Measurements from ENCODE around the gene ENG.
A peak's percentile ranks its signal among the peaks of the same experiment; 100 is the strongest.
"Not testable (repeated sequence)": the region's sequence is repeated elsewhere in the genome, so short reads cannot be mapped to it uniquely, and the experiment has no call there.

Gene ENG

DNA sequence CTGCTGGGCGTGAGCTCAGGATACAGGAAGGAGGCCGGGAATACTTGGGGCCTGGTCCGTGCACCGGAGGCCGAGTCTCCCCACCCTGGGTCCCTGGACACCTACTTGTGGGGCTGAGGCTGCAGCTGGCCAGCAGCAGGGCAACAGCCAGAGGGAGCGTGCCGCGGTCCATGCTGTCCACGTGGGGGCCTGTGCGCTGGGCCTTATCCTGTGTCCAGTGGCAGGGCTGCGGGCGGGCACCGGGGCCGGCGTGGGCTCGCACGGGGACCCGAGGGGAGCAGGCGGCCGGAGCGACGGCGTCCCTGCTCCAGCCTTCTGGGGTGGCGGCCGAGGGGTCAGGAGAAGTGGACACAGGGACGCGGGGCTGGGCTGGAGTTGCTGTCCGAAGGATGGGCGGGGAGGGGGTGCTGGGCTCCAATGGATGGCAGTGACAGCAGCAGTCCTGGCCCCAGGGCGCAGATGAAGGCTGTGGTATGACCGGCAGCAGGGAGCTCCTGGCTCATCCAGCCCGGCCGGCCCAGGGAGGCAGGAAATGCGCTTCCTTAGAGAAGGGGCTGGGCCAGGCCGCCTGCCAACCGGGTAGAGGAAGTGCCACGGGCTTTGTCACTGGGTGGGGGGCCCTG lies at the start of gene ENG:
ENG (minus strand) TSS at position 475 of the 623 bp plus-strand sequence; CDS start at position 172, 303 bp downstream.
- DNase-seq = no peak

- DNase-seq = peak; percentile 88
Observed at GRCh38 chr9:127903557-127904475, 49.4 kb upstream of the ENG start.

- DNase-seq = peak; percentile 90
Observed at GRCh38 chr9:127899128-127899943, 44.9 kb upstream of the ENG start, which contains the start of gene ST6GALNAC6. Gene ST6GALNAC6 (minus strand): TSS chr9:127899603. CDS start chr9:127897981, 1,622 bp downstream.

DNA sequence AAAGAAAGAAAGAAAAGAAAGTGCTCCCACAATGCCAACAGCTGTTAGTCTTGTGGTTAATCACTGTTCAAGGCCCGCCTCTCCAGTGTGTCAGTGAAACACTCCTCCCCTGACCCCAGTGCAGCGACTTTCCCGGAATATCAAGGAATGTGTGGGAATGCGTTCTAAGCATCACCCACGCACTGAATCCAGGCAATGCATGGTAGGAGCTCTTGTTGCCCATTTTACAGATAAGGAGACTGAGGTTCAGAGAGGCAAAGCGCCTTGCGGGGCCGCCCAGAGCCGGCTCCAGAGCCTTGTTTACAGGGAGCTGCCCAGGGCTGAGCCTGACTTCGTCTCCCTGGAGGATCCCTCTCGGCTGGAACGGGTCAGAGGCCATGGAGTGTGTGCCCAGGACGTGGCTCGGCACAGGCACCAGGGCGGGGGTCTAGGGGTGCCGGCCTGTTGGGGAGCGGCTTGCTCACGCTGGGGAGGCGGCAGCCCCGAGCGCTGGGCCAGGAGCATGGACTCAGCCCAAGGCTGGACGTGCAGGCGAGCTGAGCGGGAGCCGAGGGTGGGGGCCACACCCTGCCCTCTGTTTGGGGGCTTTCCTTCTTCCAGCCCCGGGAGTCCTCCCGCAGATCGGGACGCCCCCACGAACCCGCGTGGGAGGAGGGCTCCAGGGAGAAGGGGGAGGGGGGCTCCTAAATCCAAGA lies 44.1 kb upstream of the ENG start:
- no peak for DNase-seq

GRCh38 chr9:127897193-127897692 lies 42.8 kb upstream of the ENG start:
- DNase-seq = no peak

DNA sequence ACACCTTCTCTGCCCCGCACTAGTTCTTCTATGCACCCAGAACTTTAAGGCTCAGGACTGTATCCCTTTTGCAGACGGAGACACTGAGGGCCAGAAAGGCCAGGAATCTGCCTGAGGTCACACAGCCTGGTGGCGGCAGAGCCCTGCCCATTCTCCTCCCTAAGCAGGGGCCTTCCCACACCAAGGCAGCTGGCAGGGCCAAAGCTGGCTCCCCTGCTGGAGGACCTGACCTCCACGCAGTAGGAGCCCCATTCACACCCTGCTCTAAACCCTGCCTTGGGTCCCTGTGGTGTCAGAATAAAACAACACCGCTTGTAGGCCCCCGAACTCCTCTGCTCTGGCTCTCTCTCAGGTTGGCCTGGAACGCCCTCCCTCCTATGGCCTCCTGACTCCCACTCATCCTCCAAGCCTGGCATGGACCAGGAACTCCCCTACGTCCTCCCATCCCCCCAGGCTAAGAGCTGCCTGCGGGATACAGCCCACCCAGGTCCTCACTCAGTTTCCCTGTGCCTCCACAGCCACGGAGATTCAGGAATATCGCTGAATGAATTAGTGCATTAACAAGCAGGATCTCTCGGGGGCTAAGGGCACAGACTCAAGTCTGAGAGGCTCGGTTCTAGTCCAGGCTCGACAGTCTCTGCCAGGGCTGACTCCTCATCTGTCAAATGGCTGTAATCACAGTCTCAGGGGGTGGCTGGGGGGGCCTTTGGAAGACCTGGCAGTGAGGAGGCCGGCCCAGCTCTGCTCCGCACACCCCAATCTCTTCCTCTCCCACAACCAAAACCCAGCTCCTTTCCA lies 42.1 kb upstream of the ENG start:
- no peak for DNase-seq

DNA sequence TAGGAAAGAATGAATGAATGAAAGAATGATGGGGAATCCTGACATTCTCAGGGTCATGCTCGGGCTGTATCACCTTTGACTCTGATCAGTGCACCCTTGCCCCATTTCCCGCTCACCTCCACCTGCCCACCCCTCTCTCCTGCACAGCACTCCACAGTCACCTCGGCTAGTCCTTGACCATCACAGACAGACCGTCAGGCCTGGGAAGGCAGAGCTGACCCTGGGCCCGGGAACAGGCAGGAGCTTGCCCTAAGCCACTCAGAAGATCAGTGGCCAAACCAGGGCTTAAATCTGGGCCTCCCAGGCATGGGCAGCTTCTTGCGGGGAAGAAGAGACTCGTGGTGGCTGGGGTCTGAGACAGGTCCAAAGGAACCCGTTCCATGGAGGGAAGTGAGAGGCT lies 41.4 kb upstream of the ENG start:
- no peak for DNase-seq

DNA sequence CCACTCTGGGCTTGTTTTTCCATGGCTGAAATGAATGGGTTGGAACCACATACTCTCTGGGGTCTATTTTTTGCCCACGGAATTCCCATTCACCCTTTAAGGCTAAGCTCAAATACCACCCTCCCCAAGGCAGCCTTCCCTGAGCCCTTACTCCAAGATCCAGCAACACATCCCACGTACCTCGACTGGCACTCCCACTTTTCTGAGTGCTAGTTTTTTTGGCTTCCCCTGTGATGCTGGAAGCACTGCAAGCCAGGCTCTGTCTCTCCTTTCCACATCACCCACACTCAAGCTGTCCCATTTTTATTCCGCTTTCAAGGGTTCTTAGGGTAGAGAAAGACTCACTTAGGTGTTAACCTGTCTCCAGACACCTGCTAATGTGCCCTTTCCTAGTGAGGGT lies 38.9 kb upstream of the ENG start:
- no peak for DNase-seq

DNA sequence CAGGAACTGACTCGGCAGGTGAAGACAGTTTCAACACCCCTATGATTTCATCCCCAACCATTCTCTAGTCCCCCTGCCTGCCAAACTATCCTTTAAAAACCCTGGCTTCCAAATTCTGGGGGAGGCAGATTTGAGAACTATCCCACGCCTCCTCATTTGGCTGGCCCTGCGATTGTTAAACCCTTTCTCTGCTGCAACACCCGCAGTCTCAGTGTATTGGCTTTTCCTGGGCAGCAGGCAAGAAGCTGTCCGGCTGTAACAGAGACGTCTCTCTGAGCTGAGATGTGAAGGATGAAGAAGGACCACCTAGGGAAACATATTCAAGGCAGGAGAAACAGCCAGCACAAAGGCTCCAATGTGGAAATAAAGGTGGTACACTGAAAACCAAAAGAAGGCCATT lies 38.4 kb upstream of the ENG start:
- no peak for DNase-seq

- no peak for DNase-seq
Observed at GRCh38 chr9:127890053-127890452, 35.6 kb upstream of the ENG start.

DNA sequence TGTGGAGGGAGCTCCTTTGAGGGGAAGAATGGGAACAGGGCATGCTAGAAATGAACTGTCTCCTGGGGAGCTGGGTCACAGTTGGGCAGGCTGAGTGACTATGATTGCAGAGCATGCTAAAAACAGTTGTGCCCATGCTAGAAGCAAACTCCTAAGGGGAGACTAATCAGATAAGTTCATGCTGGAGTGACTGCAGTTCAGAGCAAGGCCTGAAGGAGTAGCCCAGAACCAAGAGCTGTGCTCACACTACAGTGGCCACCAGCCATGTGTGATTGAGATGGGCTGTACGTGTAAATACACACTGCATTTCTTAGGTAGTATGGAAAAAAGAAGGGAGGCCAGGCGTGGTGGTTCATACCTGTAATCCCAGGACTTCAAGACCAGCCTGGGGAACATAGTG lies 33.3 kb upstream of the ENG start:
- no peak for DNase-seq

DNA sequence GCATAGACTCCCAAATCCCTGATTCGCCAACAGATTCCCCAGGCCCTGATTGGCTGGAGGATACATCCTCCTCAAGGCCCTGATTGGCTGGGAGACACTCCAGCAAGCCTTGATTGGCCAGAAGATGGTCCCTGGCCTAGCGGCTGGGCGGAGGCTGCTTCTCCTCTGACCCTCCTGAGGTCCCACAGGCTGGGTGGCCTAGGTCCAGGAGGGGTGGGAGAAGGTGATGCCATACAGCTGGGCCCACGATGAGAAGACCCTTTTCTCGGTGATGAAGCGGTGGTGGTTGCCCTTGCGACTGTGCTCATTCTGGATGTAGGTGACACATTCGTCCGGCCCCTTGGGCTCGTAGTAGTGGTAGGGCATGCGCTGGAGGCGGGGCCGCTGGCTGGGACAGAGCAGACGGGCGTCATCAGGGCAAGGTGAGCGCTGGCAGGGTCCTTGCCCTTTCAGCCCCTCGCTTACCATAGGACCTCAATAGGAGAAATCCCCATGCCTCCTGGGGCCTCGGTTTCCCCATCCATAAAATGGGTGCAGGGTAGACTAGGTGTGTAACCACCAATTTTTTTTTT lies 32.0 kb upstream of the ENG start:
- DNase-seq = no peak

GRCh38 chr9:127885508-127886281 lies 31.2 kb upstream of the ENG start:
- no peak for DNase-seq

GRCh38 chr9:127884976-127885490 lies 30.6 kb upstream of the ENG start:
- DNase-seq = no peak

GRCh38 chr9:127884427-127884911 lies 30.0 kb upstream of the ENG start:
- no peak for DNase-seq

- no peak for DNase-seq
Observed at GRCh38 chr9:127883959-127884358, 29.5 kb upstream of the ENG start.

DNA sequence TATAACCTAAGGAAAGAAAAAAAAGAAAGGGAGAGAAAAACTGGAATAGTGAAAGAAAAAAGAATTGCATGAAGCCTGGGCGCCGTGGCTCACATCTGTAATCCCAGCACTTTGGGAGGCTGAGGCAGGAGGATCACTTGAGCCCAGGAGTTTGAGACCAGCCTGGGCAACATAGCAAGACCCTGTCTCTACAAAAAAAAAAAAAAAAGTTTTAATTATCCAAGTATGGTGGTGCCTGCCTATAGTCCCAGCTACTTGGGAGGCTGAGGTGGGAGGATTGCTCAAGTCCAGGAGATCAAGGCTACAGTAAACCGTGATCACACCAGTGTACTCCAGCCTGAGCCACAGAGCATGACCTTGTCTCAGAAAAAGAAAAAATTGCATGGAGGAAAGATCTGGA lies 27.3 kb upstream of the ENG start:
- not testable (repeated sequence) for DNase-seq

- DNase-seq = no peak
Observed at GRCh38 chr9:127880143-127880542, 25.7 kb upstream of the ENG start.

DNA sequence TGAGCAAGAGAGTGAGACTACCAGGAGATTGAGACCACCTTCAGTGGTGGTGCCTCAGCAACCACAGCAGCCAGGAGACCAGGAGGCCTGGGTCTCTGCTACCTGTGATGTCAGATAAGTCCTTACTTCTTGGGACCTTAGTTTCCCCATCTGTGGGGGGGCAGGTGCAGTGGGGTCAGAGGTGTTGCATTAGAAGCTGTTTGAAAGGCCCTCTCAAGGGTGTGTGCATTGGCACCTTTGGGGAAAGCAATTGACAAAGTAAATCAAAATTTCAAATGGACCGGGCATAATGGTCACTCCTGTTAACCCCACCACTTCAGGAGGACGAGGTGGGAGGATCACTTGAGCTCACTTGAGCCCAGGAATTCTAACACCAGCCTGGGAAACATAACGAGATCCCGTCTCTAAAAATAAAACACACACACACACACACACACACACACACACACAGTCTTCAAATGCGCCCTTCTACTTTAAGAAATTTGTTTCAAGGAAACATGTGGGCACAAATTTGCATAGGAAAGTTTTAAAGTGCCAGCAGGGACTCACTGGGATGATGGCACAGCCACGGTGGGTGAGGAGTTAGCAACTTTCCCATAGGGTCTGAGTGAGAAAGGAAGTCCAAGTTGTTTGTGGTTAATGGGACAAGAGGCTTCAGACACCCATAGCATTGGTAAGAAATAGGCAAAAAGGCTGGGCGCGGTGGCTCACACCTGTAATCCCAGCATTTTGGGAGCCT lies 24.4 kb upstream of the ENG start:
- no peak for DNase-seq

Data from activated effector memory CD4-positive, alpha-beta T cell treated with anti-CD3 and anti-CD28 coated beads, Interleukin-2, amount 50 U/mL, for 16 hours (primary cell).